Measurements from ENCODE around the gene BIN1.
"Not testable (repeated sequence)": the region's sequence is repeated elsewhere in the genome, so short reads cannot be mapped to it uniquely, and the experiment has no call there.

The BIN1 gene

GRCh38 chr2:127043367-127044164 lies 63.4 kb downstream of the BIN1 start:
- no peak for DNase-seq

DNA sequence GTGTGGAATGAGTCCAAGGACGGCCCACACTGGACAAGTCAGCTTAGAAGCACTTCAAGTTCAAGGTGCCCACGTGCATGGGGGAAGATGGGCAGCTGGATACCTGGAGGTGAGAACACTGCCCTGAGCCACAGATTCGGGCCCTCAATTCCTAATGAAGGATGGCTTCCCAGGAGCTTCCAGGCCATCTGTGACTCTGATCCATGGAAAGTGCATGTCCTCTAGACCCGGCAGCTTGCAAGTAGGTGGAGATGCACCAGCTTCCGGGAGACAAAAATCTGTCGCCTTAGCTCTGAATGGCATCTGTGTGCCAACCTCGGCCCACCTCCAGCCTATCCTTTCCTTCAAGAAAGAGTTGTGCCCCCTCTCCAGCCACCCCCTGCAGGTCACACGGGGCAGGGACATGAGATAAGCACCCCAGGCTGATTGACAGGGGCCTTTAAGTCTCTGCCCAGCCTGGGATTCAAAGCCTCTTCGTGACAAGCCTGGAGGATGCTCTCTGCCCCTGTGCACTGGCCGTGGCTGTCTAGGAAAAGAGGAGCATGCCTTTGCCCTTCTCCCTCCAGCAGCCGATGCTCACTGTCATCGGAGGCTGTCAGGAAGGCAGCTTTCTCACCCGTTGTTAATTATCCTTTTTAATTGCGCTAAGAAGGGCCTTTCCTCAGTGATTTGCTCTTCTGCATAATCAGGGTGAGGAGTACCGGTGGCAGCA lies 65.5 kb downstream of the BIN1 start:
- DNase-seq = no peak

DNA sequence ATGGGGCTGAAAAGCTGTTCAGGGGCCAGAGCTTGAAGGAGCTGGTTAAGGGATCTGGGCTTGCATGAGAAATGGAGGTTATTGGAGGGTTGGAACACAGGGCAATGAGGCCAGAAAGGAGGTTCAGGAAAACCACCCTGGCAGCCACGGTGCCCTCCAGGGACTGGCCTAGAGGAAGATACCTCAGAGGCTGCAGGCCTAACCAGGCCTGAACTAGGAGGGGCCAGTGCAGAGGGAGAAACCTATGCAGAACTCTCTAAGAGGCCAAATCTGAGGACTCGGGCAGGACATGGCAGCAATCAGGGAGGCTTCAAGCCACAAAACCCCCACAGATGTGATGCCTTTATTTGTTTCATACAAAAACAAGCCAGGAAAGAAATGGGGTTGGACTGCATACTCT lies 66.8 kb downstream of the BIN1 start:
- no peak for DNase-seq

DNA sequence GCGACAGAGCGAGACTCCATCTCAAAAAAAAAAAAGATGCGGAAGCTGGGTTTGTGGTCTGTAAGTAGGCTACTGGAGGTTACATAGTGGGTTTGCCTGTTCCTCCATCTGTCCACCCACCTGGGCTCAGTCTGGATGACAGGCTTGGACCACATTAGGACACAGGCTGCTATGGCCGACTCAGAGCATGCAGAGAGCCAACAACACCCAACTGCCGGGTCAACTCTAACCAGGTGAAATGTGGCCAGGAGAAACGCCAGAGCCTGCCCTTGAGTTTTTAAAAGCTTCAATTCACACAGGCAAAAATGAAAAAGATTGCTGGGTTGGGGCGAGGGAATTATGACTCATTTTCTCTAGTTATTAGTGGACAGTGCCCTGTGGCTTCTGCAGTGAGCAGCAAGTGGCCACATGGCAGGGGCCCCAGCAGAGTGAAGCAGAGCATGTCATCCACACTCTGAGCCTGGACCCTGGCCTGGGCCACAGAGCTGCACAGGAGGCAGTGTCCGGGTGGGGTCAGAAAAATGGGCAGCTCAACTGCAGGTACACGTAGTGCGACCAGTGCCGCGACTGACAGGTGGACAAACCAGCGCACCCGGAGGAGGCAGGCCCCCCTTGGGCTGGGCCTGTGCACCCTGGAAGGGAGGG lies 67.4 kb downstream of the BIN1 start:
- no peak for DNase-seq

GRCh38 chr2:127037476-127037875 lies 69.5 kb downstream of the BIN1 start:
- no peak for DNase-seq

DNA sequence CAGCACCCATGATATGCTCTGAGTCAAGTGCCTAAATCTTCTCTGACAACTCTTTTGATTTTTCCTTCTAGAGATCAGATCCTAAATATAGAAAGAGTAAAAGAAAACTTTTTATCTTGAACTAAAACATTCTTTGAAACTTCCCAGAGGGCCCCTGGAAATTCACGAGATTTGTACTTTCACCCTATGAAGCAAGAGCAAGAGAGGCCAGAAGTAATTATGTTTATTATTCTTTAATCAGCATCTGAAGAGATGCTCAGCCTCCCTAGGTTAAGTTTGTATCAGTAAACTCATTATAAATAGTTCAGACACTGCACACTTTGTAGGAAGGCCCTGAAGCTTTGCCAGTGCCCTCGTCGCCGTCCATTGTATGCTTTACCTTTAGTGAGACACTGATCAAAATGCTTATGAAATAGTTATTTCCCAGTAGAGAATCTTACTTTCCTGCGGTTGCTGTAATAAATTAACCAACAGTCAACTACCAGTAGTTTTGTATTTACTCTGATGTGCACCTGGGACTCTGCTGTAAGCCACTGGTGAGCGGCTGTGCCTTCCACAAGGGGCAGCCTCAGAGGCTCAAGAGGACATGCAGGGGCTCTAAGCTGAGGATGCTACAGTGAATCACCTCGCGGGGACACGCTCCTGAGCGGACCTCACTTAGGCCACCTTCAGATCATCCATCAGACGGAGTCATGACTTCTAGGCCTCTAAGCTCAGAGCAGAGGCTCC lies 71.9 kb downstream of the BIN1 start:
- no peak for DNase-seq

GRCh38 chr2:127034051-127034450 lies 72.9 kb downstream of the BIN1 start:
- no peak for DNase-seq

- no peak for DNase-seq
These were observed 74.3 kb downstream of the BIN1 start for GRCh38 chr2:127032621-127033020.

DNA sequence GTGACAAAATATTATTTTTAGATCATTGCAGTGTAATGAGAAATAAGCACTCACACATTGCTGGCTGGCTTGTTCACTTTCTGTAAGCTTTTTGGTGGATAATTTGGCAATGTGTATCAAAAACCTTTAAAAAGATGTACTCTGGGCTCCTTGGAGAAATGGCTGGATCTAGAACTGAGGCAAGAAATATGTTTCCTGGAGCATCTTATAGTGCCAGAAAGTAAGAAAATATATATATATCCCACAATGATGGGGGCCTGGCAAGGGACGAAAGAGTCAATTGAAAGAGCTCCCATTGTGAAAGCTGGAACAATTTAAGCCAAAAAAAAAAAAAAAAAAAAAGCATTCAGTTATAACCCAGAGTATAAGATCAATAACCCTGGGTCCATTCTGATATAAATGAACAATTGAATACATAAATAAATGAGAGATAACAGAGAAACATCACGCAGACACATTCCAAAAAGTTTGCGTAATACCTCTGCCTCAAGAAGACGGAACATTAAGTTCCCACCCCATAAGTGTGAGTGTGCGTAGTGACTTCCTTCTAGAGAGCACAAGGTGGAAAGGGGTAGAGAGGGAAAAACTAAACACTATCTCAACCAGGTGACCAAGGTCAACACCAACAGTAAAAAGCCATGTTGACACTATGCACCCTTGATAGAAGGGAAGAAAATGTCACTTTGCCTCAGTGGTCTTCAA lies 77.5 kb downstream of the BIN1 start:
- no peak for DNase-seq

DNA sequence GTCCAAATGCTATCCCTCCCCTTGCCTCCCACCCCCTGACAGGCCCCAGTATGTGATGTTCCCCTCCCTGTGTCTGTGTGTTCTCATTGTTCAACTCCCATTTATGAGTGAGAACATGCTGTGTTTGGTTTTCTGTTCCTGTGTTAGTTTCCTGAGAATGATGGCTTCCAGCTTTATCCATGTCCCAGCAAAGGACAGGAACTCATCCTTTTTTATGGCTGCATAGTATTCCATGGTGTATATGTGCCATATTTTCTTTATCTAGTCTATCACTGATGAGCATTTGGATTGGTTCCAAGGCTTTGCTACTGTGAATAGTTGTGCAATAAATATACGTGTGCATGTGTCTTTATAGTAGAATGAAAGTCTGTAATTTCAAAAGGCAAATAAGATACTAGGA lies 78.2 kb downstream of the BIN1 start:
- DNase-seq = not testable (repeated sequence)

DNA sequence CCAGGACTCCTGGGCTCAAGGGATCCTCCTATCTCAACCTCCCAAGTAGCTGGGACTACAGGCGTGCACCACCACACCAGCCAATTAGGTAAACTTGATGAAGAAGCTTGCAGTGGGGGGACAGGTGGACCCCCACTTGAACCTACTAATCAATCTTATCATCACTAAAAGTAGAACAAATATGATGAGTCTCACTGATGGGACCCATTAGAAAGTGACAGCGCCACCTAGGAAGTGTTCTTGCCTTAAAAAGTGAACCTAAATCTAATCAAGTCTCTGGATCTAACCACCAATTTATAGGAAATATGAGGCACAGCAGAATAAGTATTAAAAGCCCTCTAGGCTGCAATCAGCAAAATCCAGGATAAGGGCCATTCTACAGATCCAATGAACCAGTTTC lies 79.2 kb downstream of the BIN1 start:
- DNase-seq = no peak

GRCh38 chr2:127025359-127026166 lies 81.4 kb downstream of the BIN1 start:
- peak; percentile 65 for DNase-seq

DNA sequence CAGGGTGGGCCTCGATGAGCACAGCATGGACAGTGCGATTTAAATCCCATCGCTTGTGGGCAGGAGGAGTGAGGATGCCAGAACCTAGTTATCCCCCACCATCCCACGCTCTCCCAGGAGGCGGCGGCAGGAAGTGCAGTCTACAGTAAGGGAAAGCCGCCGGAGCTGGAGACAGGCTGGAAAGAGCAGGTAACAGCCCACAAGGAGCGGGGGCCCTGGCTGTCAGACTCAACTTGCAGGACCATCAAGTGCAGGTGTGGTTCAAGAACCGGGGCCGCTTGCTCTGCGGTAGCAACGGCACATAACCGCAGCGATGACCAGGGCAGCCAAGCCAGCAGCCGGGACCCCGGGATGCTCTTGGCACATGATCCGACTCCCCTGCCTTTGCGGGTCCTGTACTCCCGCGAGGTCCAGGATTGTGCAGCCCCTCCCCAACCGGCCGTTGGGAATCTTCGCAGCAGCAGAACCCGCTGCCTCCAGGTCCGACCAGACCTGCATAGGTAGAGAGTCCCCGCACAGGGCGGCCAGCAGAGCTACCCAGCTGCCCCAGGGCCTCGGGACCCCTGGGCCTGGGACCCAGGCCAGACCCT lies 82.1 kb downstream of the BIN1 start:
- no peak for DNase-seq

GRCh38 chr2:127023504-127023903 lies 83.5 kb downstream of the BIN1 start:
- DNase-seq = no peak

DNA sequence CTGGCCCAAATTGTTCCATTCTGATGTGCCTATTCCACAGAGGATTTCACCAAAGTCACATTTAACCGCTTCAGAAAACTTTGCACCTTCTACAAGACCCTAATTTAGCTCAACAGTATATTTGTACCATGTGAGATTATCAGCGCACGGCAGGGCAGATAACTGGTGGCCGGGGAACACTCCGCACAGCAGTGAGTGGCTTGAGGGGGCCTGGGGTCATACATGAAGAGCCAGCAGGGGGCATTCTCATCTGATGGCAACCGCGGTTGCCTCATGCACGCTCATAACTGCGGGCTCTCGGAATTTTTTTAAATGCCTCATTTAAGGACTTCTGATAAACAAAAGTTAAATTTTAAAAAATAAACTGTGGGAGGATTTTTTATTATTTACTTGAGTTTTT lies 84.1 kb downstream of the BIN1 start:
- no peak for DNase-seq

DNA sequence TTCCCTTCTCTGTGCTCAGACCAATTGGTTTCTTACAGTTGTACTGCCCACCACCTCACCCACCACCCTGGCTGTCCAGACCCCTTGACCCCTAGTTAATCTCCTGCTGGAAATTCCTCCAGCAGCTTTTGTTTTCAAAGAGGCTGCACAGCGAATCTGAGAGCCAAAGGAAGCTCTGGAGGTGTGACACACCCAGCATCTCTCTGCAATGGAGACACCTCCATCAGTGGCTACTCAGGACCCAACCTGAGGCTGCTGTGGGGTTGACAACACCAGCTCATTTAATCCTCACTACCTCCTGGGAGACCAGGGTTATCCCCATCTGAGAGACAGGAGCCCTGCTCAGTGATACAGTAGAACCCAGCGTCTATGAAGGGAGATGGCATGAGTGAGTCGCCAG lies 86.4 kb downstream of the BIN1 start:
- DNase-seq = no peak

- no peak for DNase-seq
These were observed 89.4 kb downstream of the BIN1 start for GRCh38 chr2:127017548-127017947.

- DNase-seq = no peak
These were observed 90.6 kb downstream of the BIN1 start for GRCh38 chr2:127016329-127016728.

DNA sequence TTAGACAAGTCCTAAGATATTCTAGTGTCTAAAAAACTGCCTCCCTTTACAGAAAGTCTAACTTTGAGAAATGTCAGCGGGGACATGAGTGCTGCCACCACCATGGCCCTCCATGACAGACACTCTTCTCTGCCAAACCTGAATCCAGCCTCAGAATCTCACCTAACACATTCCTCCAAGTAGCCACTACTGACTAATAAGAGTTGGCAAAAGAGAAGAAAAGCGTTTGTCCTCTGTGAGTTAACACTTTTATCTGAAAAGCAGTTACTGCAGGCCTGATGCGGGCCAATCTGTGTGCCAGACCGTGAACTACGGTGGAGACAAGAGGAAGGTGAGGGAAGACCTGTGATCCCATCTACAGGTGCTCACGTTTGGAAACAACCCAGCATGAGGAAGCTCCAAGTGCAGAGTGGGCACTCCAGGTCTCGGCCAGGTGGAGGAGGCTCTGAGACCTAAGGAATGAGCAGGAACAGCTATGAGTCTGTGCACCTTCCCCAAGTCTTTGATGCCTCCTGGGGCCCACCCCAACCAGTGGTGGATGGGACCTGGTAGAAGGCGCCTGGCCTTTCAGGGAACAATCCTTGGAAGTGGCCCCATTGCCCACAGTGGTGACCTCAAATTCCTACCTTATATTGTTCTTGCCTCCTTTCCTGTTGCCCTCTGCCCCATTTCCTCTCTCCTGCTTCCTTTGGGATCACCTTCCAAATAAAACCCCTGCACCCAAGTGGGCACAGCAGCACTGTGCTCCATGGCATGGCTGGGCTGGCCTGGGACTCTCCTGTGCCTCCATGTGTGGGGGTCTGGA lies 91.6 kb downstream of the BIN1 start:
- DNase-seq = no peak

- DNase-seq = peak; percentile 18
These were observed 92.3 kb downstream of the BIN1 start for GRCh38 chr2:127014630-127015029.

- DNase-seq = no peak
These were observed 92.7 kb downstream of the BIN1 start for GRCh38 chr2:127014224-127014623.
